GM19438 (cell line): ENCODE measurements around the gene SCAI.
"Not testable (repeated sequence)": the region's sequence is repeated elsewhere in the genome, so short reads cannot be mapped to it uniquely, and the experiment has no call there.

ENCODE experiments used
- ATAC-seq: cut with Tn5 transposase; IDR thresholded peaks from one replicate; pipeline ENCODE4 v1.9.1; 2021; ENCODE audit warnings: low read depth; ENCODE audit not compliant: unreplicated experiment

SCAI gene

GRCh38 chr9:125150349-125151245 is 7.3 kb upstream of the SCAI start:
- no peak for ATAC-seq

DNA sequence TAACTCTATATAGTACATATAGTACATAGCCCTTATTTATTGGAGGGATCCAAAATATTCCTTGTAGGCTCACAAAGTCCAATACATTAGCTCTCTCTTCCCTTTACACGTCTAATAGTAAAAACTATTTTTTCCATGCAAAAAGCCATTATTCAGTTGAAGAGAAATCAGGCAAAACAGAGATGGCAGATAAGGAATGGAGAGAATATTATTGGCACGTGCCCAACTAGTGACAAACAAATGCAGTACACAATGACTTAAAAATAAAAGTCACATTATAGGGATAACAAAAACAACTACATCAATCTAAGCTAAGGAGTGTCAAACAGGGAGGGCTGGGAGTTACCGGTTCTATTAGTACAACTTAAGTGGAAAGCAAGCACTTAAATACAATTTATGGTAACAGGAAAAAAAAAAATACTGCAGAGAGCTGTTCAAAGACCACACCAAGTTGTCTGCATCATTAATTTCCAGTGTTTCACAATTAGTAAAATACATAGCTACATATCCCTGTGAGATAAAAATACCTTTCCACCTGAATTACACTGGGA is 4.1 kb upstream of the SCAI start:
- no peak for ATAC-seq

- no peak for ATAC-seq
These were observed 2.9 kb upstream of the SCAI start for GRCh38 chr9:125146247-125146646.

DNA sequence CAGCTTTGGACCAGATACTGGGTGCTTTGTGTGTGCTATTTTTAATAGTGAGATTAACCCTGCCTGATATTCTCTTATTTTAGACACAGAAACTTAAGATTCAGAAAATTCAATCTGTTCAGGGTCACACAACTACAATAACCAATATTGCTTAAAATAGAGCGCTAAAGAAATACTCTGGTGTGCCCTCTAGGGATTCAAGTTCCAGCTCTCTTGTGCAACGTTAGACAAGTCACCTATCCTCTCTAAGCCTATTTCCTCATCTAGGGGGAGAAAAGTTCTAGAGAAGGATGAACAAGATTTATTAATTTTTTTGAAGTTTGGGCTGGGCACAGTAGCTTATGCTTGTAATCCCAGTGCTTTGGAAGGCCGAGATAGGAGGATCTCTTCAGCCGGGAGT is 2.1 kb upstream of the SCAI start:
- no peak for ATAC-seq

DNA sequence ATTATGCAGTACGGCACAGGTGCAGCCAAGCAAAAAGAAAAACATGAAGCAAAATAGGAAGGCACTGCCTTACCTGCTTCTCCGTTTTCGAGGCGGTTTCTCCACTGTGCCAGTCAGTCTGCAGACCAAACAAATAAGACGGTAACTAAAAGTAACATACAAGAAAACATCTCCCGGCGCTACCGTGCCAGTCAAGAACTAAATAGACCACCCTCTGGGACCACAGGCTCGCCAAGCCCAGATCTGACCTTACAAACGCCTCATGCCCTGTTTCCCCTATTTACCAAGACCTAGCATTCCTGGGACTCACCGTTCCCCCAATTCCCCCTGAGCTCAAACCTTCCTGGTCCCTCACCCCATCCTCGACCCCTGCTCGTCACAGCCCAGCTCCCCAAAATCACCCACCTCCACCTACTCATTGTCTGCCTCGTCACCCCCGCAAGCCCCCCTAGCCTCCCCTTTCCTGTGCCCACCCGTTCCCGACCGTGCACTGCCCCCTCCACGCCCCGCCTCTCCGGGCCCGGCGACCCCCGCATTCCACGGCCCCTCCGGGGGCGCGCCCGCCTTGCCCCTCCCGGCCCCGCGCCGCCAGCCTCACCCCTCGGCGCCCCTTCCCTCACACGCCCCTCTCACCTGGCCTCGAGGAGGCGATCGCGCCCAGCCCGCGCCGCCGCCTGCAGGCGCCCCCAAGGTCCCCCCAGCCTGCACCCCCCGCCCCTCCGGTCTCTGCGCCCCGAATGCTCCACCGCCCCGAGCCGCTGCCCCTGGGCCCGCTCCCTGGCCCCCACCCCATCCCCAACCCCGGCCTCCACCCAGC is 560 bp downstream of the SCAI start:
- no peak for ATAC-seq

DNA sequence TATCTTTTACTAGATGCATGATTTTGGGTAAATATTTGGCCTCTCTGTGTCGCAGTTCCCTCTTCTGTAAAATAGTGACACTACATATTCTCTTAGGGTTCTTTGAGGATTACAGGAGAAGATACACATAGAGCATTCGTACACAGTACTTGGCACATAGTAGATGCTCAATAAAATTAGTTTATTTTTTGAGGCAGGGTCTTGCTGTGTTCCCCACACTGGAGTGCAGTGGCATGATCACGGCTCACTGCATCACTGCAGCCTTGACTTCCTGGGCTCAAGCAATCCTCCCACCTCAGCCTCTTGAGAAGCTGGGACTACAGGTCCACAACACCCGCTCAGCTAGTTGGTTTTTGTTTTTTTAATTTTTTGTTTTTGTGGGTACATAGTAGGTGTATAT is 1.6 kb downstream of the SCAI start:
- no peak for ATAC-seq

DNA sequence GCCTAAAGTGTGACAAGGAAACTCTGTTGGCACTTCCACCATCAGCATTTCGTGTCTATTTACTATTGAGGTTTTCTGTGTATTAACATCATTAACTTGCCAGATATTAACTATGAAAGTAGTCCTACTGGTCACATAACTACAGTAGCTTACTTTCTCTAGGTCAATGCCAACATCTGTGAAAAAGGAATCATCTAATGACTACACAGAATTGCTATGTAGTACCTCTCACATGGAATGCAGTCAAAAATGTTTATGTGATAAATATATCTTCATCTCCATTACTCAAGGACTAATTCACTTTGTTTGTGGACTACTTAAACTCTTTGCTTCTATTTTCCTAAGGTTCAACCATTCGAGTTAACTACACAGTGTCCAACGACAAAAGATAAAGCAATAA is 2.1 kb downstream of the SCAI start:
- ATAC-seq: no peak

DNA sequence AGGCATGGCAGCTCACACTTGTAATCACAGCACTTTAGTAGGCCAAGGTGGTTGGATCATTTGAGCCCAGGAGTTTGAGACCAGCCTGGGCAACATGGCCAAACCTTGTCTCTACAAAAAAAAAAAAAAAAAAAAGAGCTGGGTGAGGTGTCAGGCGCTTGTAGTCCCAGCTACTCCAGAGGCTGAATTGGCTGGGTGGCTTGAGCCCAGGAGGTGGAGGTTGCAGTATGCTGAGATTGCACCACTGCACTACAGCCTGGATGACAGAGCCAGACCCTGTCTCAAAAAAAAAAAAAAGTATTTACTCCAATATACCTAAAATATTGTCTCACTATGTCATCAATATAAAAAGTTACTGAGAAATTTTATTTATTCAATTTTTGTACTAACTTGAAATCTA is 2.8 kb downstream of the SCAI start:
- ATAC-seq: no peak

- ATAC-seq: no peak
These were observed 6.1 kb downstream of the SCAI start for GRCh38 chr9:125137200-125137599.

DNA sequence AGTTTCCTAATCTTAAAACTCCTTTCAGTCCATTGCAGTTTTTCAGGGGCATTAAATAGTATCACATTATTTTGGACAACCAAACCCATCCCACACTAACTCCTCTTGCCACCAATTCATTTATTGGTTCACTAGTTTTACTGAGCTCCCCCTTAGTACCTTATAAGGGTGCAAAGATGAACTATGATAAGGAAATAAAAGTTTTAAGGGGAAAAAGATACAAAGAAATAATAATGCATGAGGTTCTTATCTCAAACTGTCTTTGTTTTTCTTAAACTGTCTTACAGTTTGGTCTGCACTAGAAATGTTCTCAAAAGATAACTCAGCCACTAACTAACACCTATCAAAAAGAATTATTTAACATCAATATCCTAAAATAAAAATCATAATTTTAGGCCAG is 8.4 kb downstream of the SCAI start:
- ATAC-seq: no peak

DNA sequence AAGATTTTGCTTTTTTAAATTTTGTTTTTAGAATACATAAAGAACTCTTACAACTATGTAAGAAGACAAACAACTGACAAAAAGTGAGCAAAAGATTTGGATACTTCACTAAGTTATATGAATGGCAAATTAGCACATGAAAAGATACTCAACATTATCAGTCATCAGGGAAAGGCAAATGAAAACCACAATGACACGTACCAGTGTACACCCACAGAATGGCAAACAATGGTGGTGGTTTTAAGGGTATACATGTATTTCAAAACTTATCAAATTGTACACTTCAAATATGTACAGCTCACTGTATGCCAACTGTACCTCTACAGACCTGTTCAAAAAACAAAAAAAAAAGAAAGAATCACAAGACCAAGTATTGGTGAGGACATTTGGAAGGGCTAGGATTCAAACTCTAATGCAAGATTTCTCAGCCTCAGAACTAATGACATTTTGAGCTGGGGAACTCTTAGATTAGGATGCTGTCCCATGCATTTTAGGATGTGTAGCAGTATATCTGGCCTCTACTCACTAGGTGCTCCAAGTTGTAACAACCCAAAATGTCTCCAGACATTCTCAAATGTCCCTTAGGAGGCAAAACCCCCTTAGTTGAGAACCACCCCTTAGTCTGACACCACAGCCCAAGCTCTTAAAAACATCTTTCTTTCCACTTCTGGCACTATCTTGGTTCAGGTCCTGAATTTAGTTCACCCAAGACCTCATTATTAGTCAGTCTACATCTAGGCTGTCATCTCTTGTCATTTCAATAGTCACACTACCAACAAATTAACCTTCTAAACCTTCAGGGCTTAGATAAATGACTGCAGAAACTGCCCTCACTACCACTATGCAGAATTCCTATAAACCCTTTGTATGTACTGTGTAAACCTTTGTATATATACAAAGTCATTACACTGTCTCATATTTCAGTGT is 9.7 kb downstream of the SCAI start:
- no peak for ATAC-seq

DNA sequence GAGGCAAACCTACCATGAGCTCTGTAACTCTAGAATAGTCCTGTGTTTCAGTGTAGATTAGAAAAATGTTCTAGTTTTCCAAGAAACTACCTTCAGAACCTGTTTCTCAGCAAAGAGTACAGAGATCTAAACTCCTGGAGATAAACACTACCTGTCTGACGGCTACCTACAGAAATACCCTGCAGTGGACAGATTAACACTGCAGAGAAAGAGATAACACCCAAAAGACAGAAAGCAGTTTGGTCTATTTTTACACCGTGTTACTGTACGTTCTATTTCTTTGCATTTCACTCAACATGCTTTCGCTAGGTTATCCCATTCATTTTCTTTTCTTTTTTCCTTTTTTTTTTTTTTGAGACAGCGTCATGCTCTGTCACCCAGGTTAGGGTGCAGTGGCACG is 11.6 kb downstream of the SCAI start:
- ATAC-seq: no peak

GRCh38 chr9:125126019-125126746 is 17.1 kb downstream of the SCAI start:
- ATAC-seq: peak; percentile 95

DNA sequence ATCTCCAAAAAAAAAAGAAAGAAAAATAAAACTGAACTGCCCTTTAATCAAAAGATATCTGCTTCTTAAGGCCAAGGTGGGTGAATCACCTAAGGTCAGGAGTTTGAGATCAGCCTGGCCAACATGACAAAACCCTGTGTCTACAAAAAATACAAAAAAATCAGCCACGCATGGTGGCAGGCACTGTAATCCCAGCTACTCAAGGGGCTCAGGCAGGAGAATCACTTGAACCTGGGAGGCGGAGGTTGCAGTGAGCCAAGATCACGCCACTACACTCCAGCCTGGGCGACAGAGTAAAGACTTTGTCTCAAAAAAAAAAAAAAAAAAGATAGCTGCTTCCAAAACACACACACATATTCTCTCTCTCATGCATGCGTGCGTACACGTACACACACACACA is 17.8 kb downstream of the SCAI start:
- no peak for ATAC-seq

DNA sequence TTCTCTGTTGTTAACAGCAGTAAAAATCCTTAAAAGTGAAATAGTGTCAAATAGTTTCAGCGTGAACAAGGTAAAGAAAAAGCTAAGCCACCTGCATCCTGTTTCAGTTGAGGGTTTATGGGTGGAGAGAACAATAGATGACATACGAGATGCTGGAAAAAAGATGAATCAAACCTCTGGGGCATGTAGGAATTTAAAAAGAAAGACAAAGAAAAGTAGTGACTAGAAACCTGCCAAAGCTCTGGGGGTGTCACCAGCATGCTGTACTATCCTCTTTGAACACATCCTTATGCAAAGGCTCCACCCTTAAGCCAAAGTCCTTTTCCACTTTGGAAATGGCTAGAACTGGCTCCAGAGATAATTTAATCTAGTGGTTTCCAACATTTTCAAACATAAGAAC is 22.2 kb downstream of the SCAI start:
- ATAC-seq: no peak

DNA sequence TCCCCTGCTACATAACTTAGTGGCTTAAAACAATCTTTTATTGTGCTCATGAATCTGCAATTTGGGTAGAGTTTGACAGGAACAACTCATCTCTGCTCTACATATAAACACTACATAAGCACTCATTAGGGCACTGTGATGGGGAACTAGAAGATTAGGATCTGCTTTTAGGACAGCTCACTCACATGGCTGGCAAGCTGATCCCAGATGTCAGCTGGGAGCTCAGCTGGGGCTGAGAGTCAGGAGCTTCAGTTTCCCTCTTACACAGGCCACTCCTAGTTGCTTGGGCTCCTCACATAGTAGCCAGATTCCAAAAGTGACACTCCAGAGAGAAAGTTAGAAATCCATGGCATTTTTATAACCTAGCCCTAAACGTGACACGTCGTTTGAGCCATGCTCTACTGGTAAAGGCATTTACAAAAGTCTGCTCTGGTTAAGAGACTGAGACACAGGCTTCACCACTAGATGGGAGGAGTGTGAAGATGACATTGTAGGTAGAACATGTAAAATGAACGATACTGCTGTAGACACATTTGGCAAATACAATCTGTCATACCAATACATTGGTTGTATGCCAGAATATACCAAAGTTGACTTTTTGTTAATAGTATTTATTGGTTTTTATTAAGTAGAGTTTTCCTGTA is 23.6 kb downstream of the SCAI start:
- ATAC-seq: no peak

DNA sequence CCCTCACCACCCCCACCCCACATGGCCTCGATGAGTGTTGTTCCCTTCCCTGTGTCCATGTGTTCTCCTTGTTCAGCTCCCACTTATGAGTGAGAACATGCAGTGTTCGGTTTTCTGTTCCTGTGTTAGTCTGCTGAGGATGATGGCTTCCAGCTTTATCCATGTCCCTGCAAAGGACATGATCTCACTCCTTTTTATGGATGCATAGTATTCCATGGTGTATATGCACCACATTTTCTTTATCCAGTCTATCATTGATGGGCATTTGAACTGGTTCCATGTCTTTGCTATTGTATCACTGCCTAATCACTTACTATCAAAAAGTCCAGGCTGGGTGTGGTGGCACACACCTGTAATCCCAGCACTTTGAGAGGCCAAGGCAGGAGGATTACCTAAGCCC is 24.6 kb downstream of the SCAI start:
- ATAC-seq: not testable (repeated sequence)

- ATAC-seq: not testable (repeated sequence)
These were observed 28.8 kb downstream of the SCAI start for GRCh38 chr9:125114503-125114902.

GRCh38 chr9:125110464-125110863 is 32.9 kb downstream of the SCAI start:
- no peak for ATAC-seq
